K562 (cell line): Measurements from ENCODE around the gene ERF. TPM values are rescaled to one million over a fixed set of nuclear protein-coding genes. Genes with fewer than 3 reads are reported as not detected.

ENCODE experiments used
- BACH1 ChIP-seq: fragments of 200-800 bp; sonication (Bioruptor generic); IDR thresholded peaks from 2 replicates; pipeline ENCODE4 v1.6.1; 2016; ENCODE audit warnings: missing genetic modification characterization, missing compliant biosample characterization
- CHD2 ChIP-seq: IDR thresholded peaks from 2 replicates; pipeline ENCODE4 v1.6.1; 2011; ENCODE audit warnings: low read depth, low read length
- CREM ChIP-seq: IDR thresholded peaks from 2 replicates; pipeline ENCODE4 v1.6.1; 2014; ENCODE audit warnings: antibody characterized with exemption, low read depth
- GATA2 ChIP-seq: sonication (generic); formaldehyde crosslinking; IDR thresholded peaks from 2 replicates; pipeline ENCODE4 v1.4.0; 2020; ENCODE audit warnings: mild to moderate bottlenecking, missing genetic modification reagents
- GATAD2B ChIP-seq: fragments of 450-650 bp; IDR thresholded peaks from 2 replicates; pipeline ENCODE4 v1.6.1; 2017; ENCODE audit warnings: mild to moderate bottlenecking, borderline replicate concordance
- HMG20B ChIP-seq: fragments of 250-450 bp; sonication (Bioruptor Pico); IDR thresholded peaks from 2 replicates; pipeline ENCODE4 v1.5.0; 2021; ENCODE audit warnings: mild to moderate bottlenecking
- HNRNPLL ChIP-seq: fragments of 200-400 bp; formaldehyde crosslinking; IDR thresholded peaks from 2 replicates; pipeline ENCODE4 v1.6.1; 2017; ENCODE audit warnings: low read length, low read depth, mild to moderate bottlenecking; ENCODE audit not compliant: poor library complexity, severe bottlenecking
- HNRNPUL1 ChIP-seq: fragments of 200-400 bp; formaldehyde crosslinking; IDR thresholded peaks from 2 replicates; pipeline ENCODE4 v1.6.1; 2017; ENCODE audit warnings: low read length
- MBD2 ChIP-seq: sonication (generic); IDR thresholded peaks from 2 replicates; pipeline ENCODE4 v1.6.1; 2016; ENCODE audit warnings: low read depth, borderline replicate concordance
- OTX1 ChIP-seq: fragments of 450-650 bp; formaldehyde crosslinking; IDR thresholded peaks from 2 replicates; pipeline ENCODE4 v1.4.0; 2022; ENCODE audit warnings: mild to moderate bottlenecking
- PCBP2 ChIP-seq: fragments of 200-400 bp; formaldehyde crosslinking; IDR thresholded peaks from 2 replicates; pipeline ENCODE4 v1.6.1; 2018; ENCODE audit warnings: low read length, low read depth, mild to moderate bottlenecking, moderate library complexity; ENCODE audit not compliant: poor library complexity, severe bottlenecking
- PHF20 ChIP-seq: fragments of 450-650 bp; IDR thresholded peaks from 2 replicates; pipeline ENCODE4 v1.6.1; 2018; ENCODE audit not compliant: partially characterized antibody
- PHTF2 ChIP-seq: fragments of 250-450 bp; sonication (Bioruptor Pico); IDR thresholded peaks from 2 replicates; pipeline ENCODE4 v1.5.0; 2021; ENCODE audit warnings: mild to moderate bottlenecking
- PML ChIP-seq: IDR thresholded peaks from 2 replicates; pipeline ENCODE4 v1.6.1; 2012; ENCODE audit warnings: low read length, inconsistent platforms
- POLR2G ChIP-seq: fragments of 200-400 bp; formaldehyde crosslinking; IDR thresholded peaks from 2 replicates; pipeline ENCODE4 v1.6.1; 2017; ENCODE audit warnings: low read depth, mild to moderate bottlenecking, antibody characterized with exemption, low read length, moderate library complexity
- PURB ChIP-seq: sonication (generic); formaldehyde crosslinking; IDR thresholded peaks from 2 replicates; pipeline ENCODE4 v1.9.0; 2021; ENCODE audit warnings: low read depth, mild to moderate bottlenecking, missing genetic modification reagents
- PYGO2 ChIP-seq: fragments of 450-650 bp; IDR thresholded peaks from 2 replicates; pipeline ENCODE4 v1.6.1; 2016; ENCODE audit warnings: mild to moderate bottlenecking, missing genetic modification characterization, moderate library complexity, missing compliant biosample characterization
- RBM17 ChIP-seq: fragments of 200-400 bp; formaldehyde crosslinking; IDR thresholded peaks from 2 replicates; pipeline ENCODE4 v1.6.1; 2017; ENCODE audit warnings: low read depth, mild to moderate bottlenecking, low read length, borderline replicate concordance
- RBM22 ChIP-seq: fragments of 200-400 bp; formaldehyde crosslinking; IDR thresholded peaks from 2 replicates; pipeline ENCODE4 v1.6.1; 2018; ENCODE audit warnings: low read length, low read depth; ENCODE audit not compliant: poor library complexity, severe bottlenecking
- SETDB1 ChIP-seq: IDR thresholded peaks from one replicate; pipeline ENCODE4 v1.6.1; 2012; ENCODE audit warnings: low read length, control low read depth, inconsistent platforms
- SPI1 ChIP-seq: IDR thresholded peaks from 2 replicates; pipeline ENCODE4 v1.6.1; 2011; ENCODE audit warnings: low read depth, low read length, control low read depth, borderline replicate concordance
- SRSF1 ChIP-seq: fragments of 200-400 bp; formaldehyde crosslinking; IDR thresholded peaks from 2 replicates; pipeline ENCODE4 v1.6.1; 2017; ENCODE audit warnings: mild to moderate bottlenecking, low read depth, low read length, moderate library complexity
- TBP ChIP-seq: optimal IDR thresholded peaks from 2 replicates; pipeline ENCODE3; 2011; ENCODE audit warnings: low read depth, low read length, improper control_type of control experiment
- ZKSCAN8 ChIP-seq: fragments of 200-800 bp; sonication (Bioruptor generic); IDR thresholded peaks from 2 replicates; pipeline ENCODE4 v1.6.1; 2016; ENCODE audit warnings: missing genetic modification characterization, missing compliant biosample characterization
- ZNF24 ChIP-seq: fragments of 450-650 bp; IDR thresholded peaks from 2 replicates; pipeline ENCODE4 v1.6.1; 2016
- ZNF274 ChIP-seq: IDR thresholded peaks from 2 replicates; pipeline ENCODE4 v1.6.1; 2011; ENCODE audit warnings: low read depth, mild to moderate bottlenecking, low read length, moderate library complexity, borderline replicate concordance
- ZNF431 ChIP-seq: sonication (generic); formaldehyde crosslinking; IDR thresholded peaks from 2 replicates; pipeline ENCODE4 v1.8.0; 2022; ENCODE audit warnings: mild to moderate bottlenecking, missing genetic modification reagents
- polyA plus RNA-seq, 8 experiments: library from polyadenylated mRNA; depleted of rRNA in 4 of 8; stranded (reverse) in 5 of 8; unstranded in 3 of 8; fragments of >200 nt; fragmentation: Nextera tagmentation in 2 of 8; fragmentation: Illumina TruSeq in 1 of 8; extraction: Ambion mirVana in 2 of 8; extraction: Trizol in 1 of 8; gene quantifications; 2 replicates each; pipeline versions ENCODE4 v1.2.1 to v1.2.3, GENCODE V29; 2011 to 2014; ENCODE audit warnings: inconsistent platforms in 1 of 8, missing spikeins in 1 of 8
- total RNA-seq, 7 experiments: library from RNA; depleted of rRNA in 6 of 7; stranded (reverse); fragments of >200 nt in 6 of 7; fragmentation: Illumina TruSeq in 2 of 7; extraction: Trizol in 2 of 7; gene quantifications; 2 replicates each; pipeline versions ENCODE4 v1.2.1 to v1.2.3, GENCODE V29; 2011 to 2021; ENCODE audit warnings: low replicate concordance in 1 of 7
- TF ChIP-seq, protein P1 (sequence below), 2 experiments: fragments of 450-650 bp; IDR thresholded peaks; 2 replicates each; pipeline ENCODE4 v1.6.1; 2016

Gene ERF
- total and polyA plus RNA-seq, 9 of the 15 experiments (the other 6 are each of a cell fraction or from before 2014, with no cell fraction given): 0.03 to 75.4 (median 27.0) TPM

DNA sequence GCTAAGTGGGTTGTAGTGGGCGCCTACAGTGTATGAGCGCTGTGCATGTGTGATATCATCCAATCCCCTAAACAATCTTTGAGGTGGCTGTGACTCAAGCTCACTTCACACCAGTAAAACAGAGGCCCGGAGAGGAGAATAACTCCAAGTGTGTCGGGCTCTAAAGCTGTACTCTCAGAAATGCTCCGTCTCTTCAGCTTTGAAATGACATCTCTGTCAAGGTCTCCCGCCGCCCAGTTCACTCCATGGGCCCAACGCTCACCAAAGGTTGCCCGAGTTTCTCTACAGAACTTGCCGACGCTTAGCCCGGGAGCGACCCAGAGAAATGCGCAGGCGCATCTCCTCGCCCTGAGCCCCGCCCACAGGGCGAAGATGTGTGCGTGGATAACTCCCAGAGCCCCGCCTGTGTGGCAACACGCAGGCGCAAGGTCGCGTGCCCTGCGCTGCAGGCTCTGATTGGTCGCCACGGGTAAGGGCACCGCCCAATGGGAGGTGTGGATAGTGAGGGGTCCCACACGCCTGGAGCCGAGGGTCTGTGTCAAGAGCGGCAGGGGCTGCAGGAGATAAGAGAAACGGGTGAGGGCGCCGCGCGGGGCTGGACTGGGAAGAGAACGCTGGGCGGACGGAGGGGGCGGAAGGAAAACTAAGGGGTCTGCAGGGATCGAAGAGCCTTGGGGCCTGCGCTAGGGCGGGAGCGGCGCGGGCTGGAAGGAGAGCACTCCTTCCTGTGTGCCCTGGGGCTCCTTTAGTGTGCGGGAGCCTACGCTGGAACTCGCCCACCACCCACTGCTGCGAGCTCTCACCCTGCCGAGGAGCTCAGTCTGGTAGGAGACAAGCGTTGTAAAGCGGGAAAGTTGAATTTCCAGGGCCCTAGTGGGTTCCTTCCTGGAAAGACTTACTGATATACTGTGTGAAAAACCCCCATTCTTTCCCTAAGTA lies 34.8 kb downstream of the ERF start, which contains the start of gene ZNF526 (continued):
- peak; percentile 51 for TF ChIP-seq PML
- TF ChIP-seq MBD2: peak; percentile 97
- peak; percentile 69 for TF ChIP-seq CREM
- TF ChIP-seq PYGO2 (tag): no peak
- TF ChIP-seq GATA2 (CRISPR knock-in tag): peak; percentile 84; the same call in 1 of the 2 replicates
- TF ChIP-seq PCBP2: no peak
- no peak for TF ChIP-seq BACH1 (tag)
- no peak for TF ChIP-seq PHTF2
- TF ChIP-seq GATAD2B: no peak
- no peak for TF ChIP-seq RBM17
- TF ChIP-seq ZKSCAN8 (CRISPR knock-in tag): no peak
- peak; percentile 39 for TF ChIP-seq HNRNPLL
- no peak for TF ChIP-seq ZNF274
- TF ChIP-seq ZNF24: no peak
- TF ChIP-seq RBM22: no peak
- TF ChIP-seq HNRNPUL1: no peak
- TF ChIP-seq CHD2: peak; percentile 85
- peak; percentile 85 for TF ChIP-seq PHF20
- TF ChIP-seq, protein P1, sequence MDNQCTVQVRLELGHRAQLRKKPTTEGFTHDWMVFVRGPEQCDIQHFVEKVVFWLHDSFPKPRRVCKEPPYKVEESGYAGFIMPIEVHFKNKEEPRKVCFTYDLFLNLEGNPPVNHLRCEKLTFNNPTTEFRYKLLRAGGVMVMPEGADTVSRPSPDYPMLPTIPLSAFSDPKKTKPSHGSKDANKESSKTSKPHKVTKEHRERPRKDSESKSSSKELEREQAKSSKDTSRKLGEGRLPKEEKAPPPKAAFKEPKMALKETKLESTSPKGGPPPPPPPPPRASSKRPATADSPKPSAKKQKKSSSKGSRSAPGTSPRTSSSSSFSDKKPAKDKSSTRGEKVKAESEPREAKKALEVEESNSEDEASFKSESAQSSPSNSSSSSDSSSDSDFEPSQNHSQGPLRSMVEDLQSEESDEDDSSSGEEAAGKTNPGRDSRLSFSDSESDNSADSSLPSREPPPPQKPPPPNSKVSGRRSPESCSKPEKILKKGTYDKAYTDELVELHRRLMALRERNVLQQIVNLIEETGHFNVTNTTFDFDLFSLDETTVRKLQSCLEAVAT (IDR thresholded peaks at IDR 0.05): peak; percentile 27 to 41; a peak in 1 of 4 replicates
- no peak for TF ChIP-seq SPI1
- 0 out of 2 replicates have a peak, but pooled peaks have one; percentile 23 for TF ChIP-seq OTX1 (CRISPR knock-in tag)
- TF ChIP-seq SRSF1: no peak
- TF ChIP-seq TBP: peak; percentile 79
- no peak for TF ChIP-seq HMG20B
- no peak for TF ChIP-seq SETDB1
- no peak for TF ChIP-seq PURB (CRISPR knock-in tag)
- TF ChIP-seq ZNF431 (CRISPR knock-in tag): no peak
- peak; percentile 96 for TF ChIP-seq POLR2G
